Vagina (tissue), 2 donors: ENCODE results near the gene FTSJ1.

Source experiments
- POLR2A ChIP-seq, 2 donors: fragments of 450-650 bp; IDR thresholded peaks; one replicate each; pipeline ENCODE4 v1.6.1; 2017; ENCODE audit warnings: antibody characterized with exemption in 2 of 2, mild to moderate bottlenecking in 2 of 2, moderate library complexity in 2 of 2
- POLR2AphosphoS5 ChIP-seq, 2 donors: sonication (generic); formaldehyde crosslinking; IDR thresholded peaks; one replicate each; pipeline ENCODE4 v1.9.0; 2017; ENCODE audit warnings: antibody characterized with exemption in 2 of 2, mild to moderate bottlenecking in 2 of 2, low read depth in 1 of 2; ENCODE audit not compliant: insufficient read depth in 1 of 2
- TF ChIP-seq, protein P1 (sequence below), 3 experiments: fragments of 450-650 bp in 2 of 3; fragments of 200-600 bp in 1 of 3; sonication (generic) in 1 of 3; IDR thresholded peaks; one replicate each; pipeline ENCODE4 v1.5.1; 2017 to 2019; ENCODE audit warnings: antibody characterized with exemption in 3 of 3, mild to moderate bottlenecking in 2 of 3, moderate library complexity in 2 of 3

DNA sequence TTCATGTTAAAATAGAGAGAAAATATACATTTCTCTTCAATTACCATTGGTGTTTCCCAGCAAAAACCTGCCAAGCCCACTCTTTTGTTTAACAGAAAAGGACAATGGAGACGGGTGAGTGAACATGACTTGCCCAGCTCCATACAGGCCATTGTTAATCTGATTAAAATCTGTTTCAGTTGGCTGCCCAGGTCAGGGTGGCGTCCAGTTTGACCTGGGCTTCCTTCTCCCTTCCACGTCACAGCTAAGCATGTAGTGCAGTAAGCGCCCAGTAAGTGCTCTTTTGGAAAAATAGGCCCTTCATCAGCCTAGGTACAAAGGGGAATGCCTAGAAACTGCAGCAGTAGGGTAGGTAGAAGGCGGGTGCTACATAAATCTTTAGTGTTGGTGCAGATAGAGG is 31.2 kb downstream of the FTSJ1 start:
- TF ChIP-seq, protein P1, sequence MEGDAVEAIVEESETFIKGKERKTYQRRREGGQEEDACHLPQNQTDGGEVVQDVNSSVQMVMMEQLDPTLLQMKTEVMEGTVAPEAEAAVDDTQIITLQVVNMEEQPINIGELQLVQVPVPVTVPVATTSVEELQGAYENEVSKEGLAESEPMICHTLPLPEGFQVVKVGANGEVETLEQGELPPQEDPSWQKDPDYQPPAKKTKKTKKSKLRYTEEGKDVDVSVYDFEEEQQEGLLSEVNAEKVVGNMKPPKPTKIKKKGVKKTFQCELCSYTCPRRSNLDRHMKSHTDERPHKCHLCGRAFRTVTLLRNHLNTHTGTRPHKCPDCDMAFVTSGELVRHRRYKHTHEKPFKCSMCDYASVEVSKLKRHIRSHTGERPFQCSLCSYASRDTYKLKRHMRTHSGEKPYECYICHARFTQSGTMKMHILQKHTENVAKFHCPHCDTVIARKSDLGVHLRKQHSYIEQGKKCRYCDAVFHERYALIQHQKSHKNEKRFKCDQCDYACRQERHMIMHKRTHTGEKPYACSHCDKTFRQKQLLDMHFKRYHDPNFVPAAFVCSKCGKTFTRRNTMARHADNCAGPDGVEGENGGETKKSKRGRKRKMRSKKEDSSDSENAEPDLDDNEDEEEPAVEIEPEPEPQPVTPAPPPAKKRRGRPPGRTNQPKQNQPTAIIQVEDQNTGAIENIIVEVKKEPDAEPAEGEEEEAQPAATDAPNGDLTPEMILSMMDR (IDR thresholded peaks at IDR 0.05) = no peak
- TF ChIP-seq POLR2A (IDR thresholded peaks at IDR 0.05) (no peak), POLR2AphosphoS5 (IDR thresholded peaks at IDR 0.05; ENCODE audit: insufficient read depth in 1 of 2, low read depth in 1 of 2) (no peak)
